AG04449 (cell line): ENCODE results near the gene GPC2.

ENCODE experiments used
- CTCF ChIA-PET: fragments of 350-600 bp; formaldehyde crosslinking; extraction: SDS; loops from one replicate; lab custom pipeline; 2021; ENCODE audit warnings: antibody characterized with exemption; lab: Yijun Ruan, JAX
- POLR2A ChIA-PET: fragments of 400-600, 350-600 bp; formaldehyde crosslinking; extraction: SDS; loops from one replicate; lab custom pipeline; 2020; ENCODE audit warnings: antibody characterized with exemption, inconsistent platforms; lab: Yijun Ruan, JAX
- DNase-seq: peaks from one replicate; pipeline ENCODE4 v3.0.0-alpha.2; 2010; ENCODE audit warnings: low read depth, low spot score
- H3K4me3 ChIP-seq: 2 replicates; pipeline ENCODE4 v1.5.1; 2011; ENCODE audit warnings: low read depth, mild to moderate bottlenecking, control low read depth, low read length
- TF ChIP-seq, protein P1 (sequence below): IDR thresholded peaks from one replicate; pipeline ENCODE4 v1.5.1; 2011; ENCODE audit warnings: mild to moderate bottlenecking, moderate library complexity, low read length, control low read depth, inconsistent platforms; ENCODE audit not compliant: insufficient read depth; ENCODE audit errors: missing control alignments

Gene GPC2

DNA sequence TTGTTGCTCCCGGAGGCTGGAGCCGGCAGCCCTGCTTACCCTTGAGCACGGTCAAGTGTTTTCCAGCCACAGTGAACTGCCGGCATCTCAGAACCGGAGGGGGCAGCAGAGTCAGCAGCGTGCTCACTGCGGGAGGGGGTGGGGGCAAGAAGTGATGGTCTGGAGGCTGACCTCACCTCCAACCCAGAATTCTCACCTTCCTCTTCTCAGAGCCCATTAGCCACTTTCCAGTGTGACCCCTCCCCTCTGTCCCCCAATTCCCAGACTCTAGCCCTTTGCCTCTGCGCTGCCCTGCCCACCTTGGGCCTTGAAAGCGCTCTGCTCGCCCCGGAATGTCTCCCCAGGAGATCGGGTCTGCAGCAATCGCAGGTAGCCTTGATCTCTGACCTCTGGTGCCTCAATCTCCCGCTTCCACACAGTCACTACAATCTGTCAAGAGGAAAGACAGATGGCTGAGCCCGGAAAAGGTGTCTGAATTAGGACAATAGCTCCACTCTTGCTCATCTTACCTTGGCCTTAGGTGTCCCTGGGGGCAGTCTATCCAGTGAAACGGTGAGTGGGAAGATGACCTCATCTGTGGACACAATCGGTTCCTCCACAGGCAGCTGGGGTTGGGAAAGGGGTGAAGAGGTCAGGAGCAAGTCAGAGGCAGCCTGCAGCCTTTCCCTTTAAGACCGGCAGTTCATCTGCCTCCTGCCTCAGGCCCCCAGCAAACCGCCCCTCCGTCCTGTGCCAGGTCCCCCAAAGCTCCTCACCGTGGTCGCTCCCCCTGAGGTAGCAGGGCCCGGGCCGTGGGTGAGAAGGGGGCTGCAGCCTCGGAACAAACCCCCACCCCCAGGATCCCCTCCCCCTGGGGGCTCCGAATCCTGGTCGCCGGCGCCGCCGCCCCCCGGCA lies 19.6 kb downstream of the GPC2 start:
- CTCF ChIA-PET: interaction anchor here (1.1 to 5.1 kb wide), 5 partner anchors 10 to 60 kb away, joined by 3 to 31 read pairs (median 3); no protein-coding TSS in a partner anchor
- peak overlapping the region; percentile 71 for H3K4me3 ChIP-seq
- DNase-seq: no peak
- TF ChIP-seq, protein P1, sequence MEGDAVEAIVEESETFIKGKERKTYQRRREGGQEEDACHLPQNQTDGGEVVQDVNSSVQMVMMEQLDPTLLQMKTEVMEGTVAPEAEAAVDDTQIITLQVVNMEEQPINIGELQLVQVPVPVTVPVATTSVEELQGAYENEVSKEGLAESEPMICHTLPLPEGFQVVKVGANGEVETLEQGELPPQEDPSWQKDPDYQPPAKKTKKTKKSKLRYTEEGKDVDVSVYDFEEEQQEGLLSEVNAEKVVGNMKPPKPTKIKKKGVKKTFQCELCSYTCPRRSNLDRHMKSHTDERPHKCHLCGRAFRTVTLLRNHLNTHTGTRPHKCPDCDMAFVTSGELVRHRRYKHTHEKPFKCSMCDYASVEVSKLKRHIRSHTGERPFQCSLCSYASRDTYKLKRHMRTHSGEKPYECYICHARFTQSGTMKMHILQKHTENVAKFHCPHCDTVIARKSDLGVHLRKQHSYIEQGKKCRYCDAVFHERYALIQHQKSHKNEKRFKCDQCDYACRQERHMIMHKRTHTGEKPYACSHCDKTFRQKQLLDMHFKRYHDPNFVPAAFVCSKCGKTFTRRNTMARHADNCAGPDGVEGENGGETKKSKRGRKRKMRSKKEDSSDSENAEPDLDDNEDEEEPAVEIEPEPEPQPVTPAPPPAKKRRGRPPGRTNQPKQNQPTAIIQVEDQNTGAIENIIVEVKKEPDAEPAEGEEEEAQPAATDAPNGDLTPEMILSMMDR: peak; percentile 24
- POLR2A ChIA-PET: interaction anchor here (1.3 kb wide), 1 partner anchor 9 kb away, joined by 9 read pairs; the partner anchor contains the start of gene LAMTOR4

DNA sequence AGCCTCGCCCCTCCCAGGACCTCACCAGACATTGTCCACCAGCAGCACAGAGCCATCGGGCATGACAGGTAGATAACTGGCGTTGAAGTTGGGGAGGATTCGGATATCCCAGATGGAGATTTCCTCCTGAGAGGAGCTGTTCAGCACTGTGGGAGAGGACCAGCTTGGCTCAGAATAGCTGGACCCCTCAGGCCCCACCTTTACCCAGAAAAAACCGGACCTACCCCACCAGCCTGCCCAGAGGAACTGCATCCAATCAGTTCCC lies 20.2 kb downstream of the GPC2 start:
- ChIA-PET POLR2A (interaction anchor here (1.0 to 1.3 kb wide), 2 partner anchors 8 to 11 kb away, joined by 5 to 9 read pairs; partner anchors contain the start of genes GAL3ST4 and LAMTOR4), CTCF (interaction anchor here (1.2 to 5.1 kb wide), 4 partner anchors 9 to 60 kb away, joined by 3 to 31 read pairs (median 4); no protein-coding TSS in a partner anchor)

DNA sequence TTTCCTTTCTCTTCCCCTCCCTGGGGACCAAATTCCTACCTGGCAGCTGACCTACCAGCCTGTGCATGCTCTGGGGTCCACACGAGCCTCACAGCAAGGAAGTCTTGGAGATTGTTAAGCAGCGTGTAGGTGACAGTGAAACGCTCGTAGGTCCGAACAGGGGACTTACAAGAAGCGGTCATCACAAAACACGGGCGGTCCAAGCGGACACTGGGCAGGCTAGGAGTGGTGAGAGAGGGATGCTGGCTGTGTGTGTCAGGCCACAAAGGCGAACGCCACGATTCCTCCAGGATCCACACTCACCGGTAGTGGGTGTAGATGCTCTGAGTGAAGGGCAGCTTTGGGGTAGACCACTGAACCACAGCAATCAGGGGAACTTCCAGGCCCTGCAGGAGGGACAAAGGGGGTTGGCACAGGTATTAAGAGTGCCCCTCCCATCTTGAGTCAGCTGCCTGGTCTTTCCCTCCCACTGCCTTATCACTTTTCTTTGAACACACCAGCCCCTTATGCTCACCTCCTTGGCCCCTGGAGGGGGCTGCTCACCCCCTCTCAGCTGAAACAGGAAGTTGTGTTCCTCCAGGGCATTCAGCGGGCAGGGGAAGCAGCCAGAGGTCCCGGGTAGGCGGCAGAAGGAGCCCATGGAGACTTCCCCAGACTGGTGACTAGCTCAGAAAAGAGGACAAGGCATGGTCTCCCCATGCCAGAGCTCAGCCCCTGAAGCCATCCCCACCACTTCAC lies 20.7 kb downstream of the GPC2 start:
- H3K4me3 ChIP-seq: peak overlapping the region; percentile 10; the same call in 1 of the 2 replicates
- TF ChIP-seq, protein P1: no peak
- POLR2A ChIA-PET: interaction anchor here (1.0 kb wide), 1 partner anchor 12 kb away, joined by 5 read pairs; the partner anchor contains the start of gene GAL3ST4
- CTCF ChIA-PET: interaction anchor here (0.6 to 5.1 kb wide), 4 partner anchors 9 to 61 kb away, joined by 3 to 31 read pairs (median 4); no protein-coding TSS in a partner anchor
- DNase-seq: no peak

More for the DNA sequence above, 20.2 kb downstream of the GPC2 start:
- no peak for DNase-seq
- TF ChIP-seq, protein P1: no peak
- H3K4me3 ChIP-seq: peak overlapping the region; percentile 71

DNA sequence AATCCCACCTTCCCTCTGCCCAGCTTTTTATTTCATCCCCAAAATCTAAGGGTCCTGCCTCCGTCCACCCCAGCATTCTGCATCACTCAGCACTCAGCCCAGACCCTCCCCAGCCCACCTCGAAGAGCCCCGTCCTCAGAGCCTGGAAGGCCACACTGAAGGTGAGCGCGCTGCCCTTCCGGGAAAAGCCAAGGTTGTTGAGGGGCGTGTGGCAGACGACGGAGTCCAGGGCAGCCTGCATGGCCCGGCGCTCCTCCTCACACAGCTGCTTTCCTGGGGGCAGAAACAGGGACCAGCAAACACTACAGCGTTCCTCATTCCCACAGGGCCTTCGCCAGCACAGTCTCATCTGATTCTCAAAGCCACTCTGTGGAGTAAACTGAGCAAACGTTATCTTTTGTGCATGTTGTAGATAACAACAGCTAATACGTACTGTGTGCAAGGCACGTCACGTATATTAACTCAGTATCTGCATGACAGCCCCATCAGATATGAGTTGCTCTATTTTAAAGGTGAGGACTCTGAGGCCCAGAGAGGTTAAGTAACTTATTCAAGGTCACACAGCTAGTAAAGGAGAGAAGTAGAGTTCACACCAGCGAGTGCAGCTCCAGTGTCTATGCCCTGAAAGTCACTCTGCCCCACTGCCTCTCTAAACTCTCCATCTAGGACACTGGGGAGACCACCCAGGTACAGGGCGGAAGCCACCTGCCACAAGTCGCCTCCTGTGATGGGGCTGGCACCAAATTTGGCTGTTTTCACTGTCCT lies 21.4 kb downstream of the GPC2 start:
- ChIA-PET CTCF (interaction anchor here (0.6 to 5.1 kb wide), 2 partner anchors 9 to 24 kb away, joined by 3 to 31 read pairs; no protein-coding TSS in a partner anchor), POLR2A (interaction anchor here (1.0 kb wide), 1 partner anchor 12 kb away, joined by 5 read pairs; the partner anchor contains the start of gene GAL3ST4)
- no peak for DNase-seq
- TF ChIP-seq, protein P1: no peak
- H3K4me3 ChIP-seq: no peak overlapping the region

DNA sequence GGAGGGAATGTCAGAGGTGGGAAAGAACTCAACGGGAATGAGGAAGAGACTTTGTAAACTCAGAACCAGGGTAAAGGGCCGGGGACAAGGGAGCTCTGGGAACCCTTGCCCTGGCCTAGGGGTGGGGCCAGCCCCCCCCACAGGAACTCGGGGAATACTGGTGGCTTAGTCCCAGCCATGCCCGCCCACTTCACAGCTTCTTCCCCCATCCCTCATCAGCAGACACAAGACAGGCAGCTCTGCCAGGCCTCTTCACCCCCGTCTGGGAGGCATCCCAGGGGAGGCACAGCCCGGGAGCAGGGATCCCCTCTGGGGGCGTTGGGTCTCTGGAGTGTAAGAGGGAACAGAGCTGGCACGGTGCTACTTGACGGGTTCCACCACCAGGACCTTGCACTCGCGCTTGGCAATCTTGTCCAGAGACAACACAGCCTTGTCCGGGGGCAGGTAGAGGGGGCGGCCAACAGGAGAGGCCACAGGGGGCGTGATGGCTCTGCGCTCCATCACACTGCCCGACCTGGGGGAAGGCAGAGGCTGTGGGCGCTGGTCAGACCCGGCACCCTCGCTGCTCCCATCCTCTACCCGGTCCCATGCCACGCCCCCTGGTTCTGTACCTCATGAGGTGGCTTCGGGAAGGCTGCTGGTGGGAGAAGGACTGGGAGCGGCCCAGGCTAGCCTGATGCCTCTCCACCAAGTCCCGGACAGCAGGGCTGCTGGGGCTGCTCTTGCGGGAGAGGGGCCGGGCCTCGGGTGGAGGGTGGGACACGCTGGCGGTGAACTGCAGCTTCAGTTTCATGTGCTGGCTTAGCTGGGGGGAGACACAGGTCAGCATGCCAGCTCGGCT lies 22.3 kb downstream of the GPC2 start:
- CTCF ChIA-PET: interaction anchor here (5.1 kb wide), 1 partner anchor 23 kb away, joined by 31 read pairs; no protein-coding TSS in a partner anchor
- TF ChIP-seq, protein P1: no peak
- POLR2A ChIA-PET: no interaction called here
- no peak overlapping the region for H3K4me3 ChIP-seq
- DNase-seq: no peak
